DOHH2 (cell line): Measurements from ENCODE around the gene GALNT14.

Source experiments
- H3F3A ChIP-seq: fragments of 200-600 bp; sonication (generic), shearing (Covaris generic); 2 replicates; pipeline ENCODE4 v1.6.0; 2016; ENCODE audit warnings: antibody characterized with exemption, mild to moderate bottlenecking; ENCODE audit not compliant: control insufficient read depth, insufficient read depth
- H3K27ac ChIP-seq: fragments of 200-600 bp; sonication (generic); 2 replicates; pipeline ENCODE4 v1.5.1; 2014; ENCODE audit warnings: low read depth, mild to moderate bottlenecking, low read length, moderate library complexity
- H3K27me3 ChIP-seq: fragments of 200-600 bp; sonication (generic); 2 replicates; pipeline ENCODE4 v1.6.1; 2014; ENCODE audit warnings: mild to moderate bottlenecking, low read length, mixed read lengths; ENCODE audit not compliant: control insufficient read depth
- H3K36me3 ChIP-seq: fragments of 200-600 bp; sonication (generic); 2 replicates; pipeline ENCODE4 v1.6.1; 2014; ENCODE audit warnings: mild to moderate bottlenecking, low read length, moderate library complexity, mixed read lengths; ENCODE audit not compliant: control insufficient read depth
- H3K4me1 ChIP-seq: fragments of 200-600 bp; sonication (generic); 2 replicates; pipeline ENCODE4 v1.6.1; 2014; ENCODE audit warnings: mild to moderate bottlenecking, low read length, mixed read lengths; ENCODE audit not compliant: control insufficient read depth
- H3K4me2 ChIP-seq: fragments of 200-600 bp; sonication (generic); 2 replicates; pipeline ENCODE4 v1.6.0; 2014; ENCODE audit warnings: mild to moderate bottlenecking, low read length, moderate library complexity
- H3K4me3 ChIP-seq: fragments of 200-600 bp; sonication (generic); 2 replicates; pipeline ENCODE4 v1.5.1; 2014; ENCODE audit warnings: mild to moderate bottlenecking, low read length, mixed read lengths
- H3K79me2 ChIP-seq: fragments of 200-600 bp; sonication (generic); 2 replicates; pipeline ENCODE4 v1.6.1; 2014; ENCODE audit warnings: mild to moderate bottlenecking, low read length, mixed read lengths; ENCODE audit not compliant: control insufficient read depth
- H3K9me2 ChIP-seq: fragments of 200-600 bp; sonication (generic); replicated peaks from 2 replicates; pipeline ENCODE4 v1.6.1; 2014; ENCODE audit warnings: mild to moderate bottlenecking, low read length, mixed read lengths; ENCODE audit not compliant: control insufficient read depth
- H3K9me3 ChIP-seq: fragments of 200-600 bp; sonication (generic); 2 replicates; pipeline ENCODE4 v1.6.1; 2014; ENCODE audit warnings: antibody characterized with exemption, low read length, mixed read lengths; ENCODE audit not compliant: control insufficient read depth, insufficient read depth
- H4K20me1 ChIP-seq: fragments of 200-600 bp; sonication (generic); 2 replicates; pipeline ENCODE4 v1.6.0; 2014; ENCODE audit warnings: low read depth, mild to moderate bottlenecking, antibody characterized with exemption, low read length, moderate library complexity; ENCODE audit not compliant: control insufficient read depth, insufficient read depth
- EZH2phosphoT487 ChIP-seq: fragments of 200-600 bp; sonication (generic); IDR thresholded peaks from 2 replicates; pipeline ENCODE4 v1.6.1; 2017; ENCODE audit warnings: borderline replicate concordance, mild to moderate bottlenecking, antibody characterized with exemption, low read length, moderate library complexity, mixed read lengths
- TF ChIP-seq, protein P1 (sequence below): fragments of 200-600 bp; sonication (generic); IDR thresholded peaks from one replicate; pipeline ENCODE4 v1.5.1; 2014; ENCODE audit warnings: antibody characterized with exemption, mild to moderate bottlenecking, low read depth, low read length; ENCODE audit not compliant: poor library complexity, severe bottlenecking

Gene GALNT14

DNA sequence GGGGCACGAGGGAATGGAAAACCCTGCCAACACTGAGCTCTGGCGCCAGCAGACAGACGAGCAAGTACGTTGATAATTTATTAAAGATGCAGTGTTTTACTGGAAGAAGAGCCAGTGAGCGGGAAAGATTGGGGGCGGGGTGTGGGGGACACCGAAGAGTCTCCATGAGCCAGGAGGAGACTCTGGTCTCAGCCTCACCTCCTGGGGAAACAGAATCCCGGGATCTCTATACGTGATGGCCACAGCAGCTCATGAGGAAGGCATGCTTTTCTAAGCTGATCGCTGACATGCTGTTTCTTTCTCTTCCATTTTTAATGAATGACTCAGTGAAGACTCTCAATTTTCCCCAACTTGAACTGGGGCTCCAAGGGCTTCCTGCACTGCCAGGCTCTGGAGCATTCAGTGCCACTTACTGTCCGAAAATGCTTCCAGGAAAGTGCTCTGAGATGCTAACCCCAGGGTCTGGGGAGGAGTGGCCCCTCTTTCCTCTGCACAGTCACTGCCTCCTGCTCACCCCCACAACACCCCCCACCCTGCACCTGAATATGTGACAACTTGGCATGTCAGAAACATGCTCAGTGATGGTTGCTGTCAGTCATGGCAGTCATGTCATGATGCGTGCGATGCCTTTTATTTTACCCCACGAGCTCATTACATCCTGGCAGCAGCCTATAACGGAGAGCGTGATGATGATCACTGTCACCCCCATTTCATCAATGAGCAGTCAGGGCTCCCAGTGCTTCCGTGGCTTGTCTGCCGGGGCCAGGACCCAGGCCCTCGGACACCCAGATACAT is 166.8 kb downstream of the GALNT14 start:
- no peak overlapping the region for H3K4me3 ChIP-seq
- H3K36me3 ChIP-seq: no peaks in the 10 kb centered on the region
- H4K20me1 ChIP-seq: no peaks in the 10 kb centered on the region
- H3F3A ChIP-seq: no peaks in the 10 kb centered on the region
- H3K9me2 ChIP-seq: no peaks in the 10 kb centered on the region
- no peaks in the 10 kb centered on the region for H3K79me2 ChIP-seq
- H3K27ac ChIP-seq: no peak overlapping the region
- no peak overlapping the region for H3K4me2 ChIP-seq
- no peaks in the 10 kb centered on the region for H3K4me1 ChIP-seq
- H3K9me3 ChIP-seq: no peaks in the 10 kb centered on the region
- no peak for TF ChIP-seq EZH2phosphoT487
- TF ChIP-seq, protein P1, sequence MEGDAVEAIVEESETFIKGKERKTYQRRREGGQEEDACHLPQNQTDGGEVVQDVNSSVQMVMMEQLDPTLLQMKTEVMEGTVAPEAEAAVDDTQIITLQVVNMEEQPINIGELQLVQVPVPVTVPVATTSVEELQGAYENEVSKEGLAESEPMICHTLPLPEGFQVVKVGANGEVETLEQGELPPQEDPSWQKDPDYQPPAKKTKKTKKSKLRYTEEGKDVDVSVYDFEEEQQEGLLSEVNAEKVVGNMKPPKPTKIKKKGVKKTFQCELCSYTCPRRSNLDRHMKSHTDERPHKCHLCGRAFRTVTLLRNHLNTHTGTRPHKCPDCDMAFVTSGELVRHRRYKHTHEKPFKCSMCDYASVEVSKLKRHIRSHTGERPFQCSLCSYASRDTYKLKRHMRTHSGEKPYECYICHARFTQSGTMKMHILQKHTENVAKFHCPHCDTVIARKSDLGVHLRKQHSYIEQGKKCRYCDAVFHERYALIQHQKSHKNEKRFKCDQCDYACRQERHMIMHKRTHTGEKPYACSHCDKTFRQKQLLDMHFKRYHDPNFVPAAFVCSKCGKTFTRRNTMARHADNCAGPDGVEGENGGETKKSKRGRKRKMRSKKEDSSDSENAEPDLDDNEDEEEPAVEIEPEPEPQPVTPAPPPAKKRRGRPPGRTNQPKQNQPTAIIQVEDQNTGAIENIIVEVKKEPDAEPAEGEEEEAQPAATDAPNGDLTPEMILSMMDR: no peak
- 0 out of 2 replicates have a peak, but pooled peaks cover 3% of the 10 kb centered on the region for H3K27me3 ChIP-seq

DNA sequence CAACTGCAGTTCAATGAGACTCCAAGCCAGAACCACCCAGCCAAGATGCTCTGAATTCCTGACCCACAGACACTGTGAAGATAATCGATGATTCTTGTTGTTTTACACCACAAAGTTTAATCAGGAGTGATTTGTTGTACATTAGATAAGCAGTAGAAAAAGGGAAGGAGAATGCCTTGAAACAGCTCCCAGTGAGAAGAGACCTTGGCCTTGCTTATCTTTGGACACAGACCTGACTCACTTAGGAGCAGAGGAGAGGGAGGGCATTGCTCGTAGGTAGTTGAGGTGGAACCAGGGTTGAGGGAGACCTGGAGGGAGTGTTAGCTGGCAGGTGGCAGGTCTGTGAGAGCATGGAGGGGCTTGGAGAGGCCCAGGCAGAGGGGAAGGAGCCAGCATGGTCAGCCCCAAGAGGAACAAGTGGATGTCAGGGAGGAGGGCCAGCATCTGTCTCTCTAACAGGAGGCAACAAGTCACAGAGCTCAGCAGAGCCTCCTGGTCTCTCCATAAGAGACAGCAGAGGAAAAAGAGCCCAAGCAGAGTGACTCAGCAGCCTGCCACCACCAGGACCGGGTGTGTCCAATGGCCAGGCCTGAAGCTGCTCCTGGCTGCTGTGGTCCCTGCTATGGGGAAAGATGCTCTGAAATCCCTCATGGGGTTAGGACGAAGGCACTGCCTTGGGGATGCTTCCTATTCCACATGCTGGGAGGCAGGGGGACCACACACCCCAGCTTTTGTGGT is 169.4 kb downstream of the GALNT14 start:
- Histone ChIP-seq H3K27ac (no peak overlapping the region), H3K4me2 (no peak overlapping the region), H3K4me3 (no peak overlapping the region), H3K36me3 (no peaks in the 10 kb centered on the region), H4K20me1 (no peaks in the 10 kb centered on the region), H3F3A (no peaks in the 10 kb centered on the region), H3K9me3 (no peaks in the 10 kb centered on the region), H3K4me1 (no peaks in the 10 kb centered on the region), H3K79me2 (no peaks in the 10 kb centered on the region), H3K27me3 (no peaks in the 10 kb centered on the region), H3K9me2 (no peaks in the 10 kb centered on the region)
- no peak for TF ChIP-seq EZH2phosphoT487
- TF ChIP-seq, protein P1: no peak

DNA sequence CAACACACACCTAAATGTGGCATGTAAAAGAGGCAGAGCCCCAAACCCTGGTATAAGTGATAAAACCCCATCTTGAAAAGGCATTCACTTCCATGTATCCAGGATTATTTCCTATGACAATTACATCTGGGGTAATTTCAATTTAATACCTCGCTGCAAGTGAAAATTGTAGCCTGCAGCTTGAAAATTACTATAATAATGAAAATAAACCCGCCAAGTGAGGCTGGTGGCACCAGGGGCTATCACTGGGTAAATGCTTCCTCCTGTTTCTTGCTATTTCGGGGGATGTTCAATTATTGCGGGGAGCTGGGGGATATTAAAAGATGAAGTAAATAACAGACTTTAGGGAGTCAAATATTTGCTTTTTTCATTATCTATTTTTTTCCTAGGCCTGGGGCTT is 171.5 kb downstream of the GALNT14 start:
- Histone ChIP-seq H3K4me1 (no peaks in the 10 kb centered on the region), H3K4me2 (no peak overlapping the region), H3K27me3 (no peaks in the 10 kb centered on the region), H3K79me2 (no peaks in the 10 kb centered on the region), H3F3A (no peaks in the 10 kb centered on the region), H4K20me1 (no peaks in the 10 kb centered on the region), H3K4me3 (no peak overlapping the region), H3K36me3 (no peaks in the 10 kb centered on the region), H3K9me3 (no peaks in the 10 kb centered on the region), H3K27ac (no peak overlapping the region), H3K9me2 (no peaks in the 10 kb centered on the region)
- TF ChIP-seq, protein P1: no peak
- TF ChIP-seq EZH2phosphoT487: no peak
